NCI-H1930 (cell line): ENCODE data around the gene CHRNA7.
"Not testable (repeated sequence)": the region's sequence is repeated elsewhere in the genome, so short reads cannot be mapped to it uniquely, and the experiment has no call there.

Experiments used
- DNase-seq, 2 experiments: peaks; one replicate each; lab custom pipeline; 2025; lab: John Stamatoyannopoulos, UW

Gene CHRNA7

GRCh38 chr15:32193780-32194179, 163.5 kb downstream of the CHRNA7 start:
- not testable (repeated sequence) for DNase-seq

- DNase-seq = not testable (repeated sequence)
Observed at GRCh38 chr15:32196206-32196605, 165.9 kb downstream of the CHRNA7 start.

- DNase-seq = not testable (repeated sequence)
Observed at GRCh38 chr15:32198938-32199337, 168.6 kb downstream of the CHRNA7 start.

GRCh38 chr15:32209081-32209480, 178.8 kb downstream of the CHRNA7 start:
- not testable (repeated sequence) for DNase-seq

- no peak for DNase-seq
Observed at GRCh38 chr15:32218666-32219065, 188.4 kb downstream of the CHRNA7 start.
